OCI-LY3 (cell line): ENCODE results near the gene LRRC37A.
"Not testable (repeated sequence)": the region's sequence is repeated elsewhere in the genome, so short reads cannot be mapped to it uniquely, and the experiment has no call there.

Experiments used
- H2AFZ ChIP-seq: fragments of 200-600, 300-600 bp; shearing (Covaris generic); 2 replicates; pipeline ENCODE4 v1.6.0; 2014; ENCODE audit warnings: antibody characterized with exemption, low read depth, low read length
- H3K27ac ChIP-seq: fragments of 200-600, 300-600 bp; sonication (generic); 2 replicates; pipeline ENCODE4 v1.5.1; 2014; ENCODE audit warnings: mild to moderate bottlenecking, low read length, moderate library complexity, mixed read lengths
- H3K27me3 ChIP-seq: fragments of 200-600, 300-600 bp; sonication (generic); 2 replicates; pipeline ENCODE4 v1.6.1; 2014; ENCODE audit warnings: low read depth, low read length, mixed read lengths
- H3K36me3 ChIP-seq: fragments of 200-600, 300-600 bp; sonication (generic); replicated peaks from 2 replicates; pipeline ENCODE3; 2014; ENCODE audit warnings: low read depth, low read length, mixed read lengths
- H3K4me1 ChIP-seq: fragments of 300-600, 200-600 bp; sonication (generic); 2 replicates; pipeline ENCODE4 v1.6.1; 2014; ENCODE audit warnings: low read length, mixed read lengths
- H3K4me2 ChIP-seq: fragments of 200-600, 300-600 bp; sonication (generic); 2 replicates; pipeline ENCODE4 v1.6.1; 2014; ENCODE audit warnings: low read length, mixed read lengths
- H3K4me3 ChIP-seq: fragments of 300-600, 200-600 bp; sonication (generic); 2 replicates; pipeline ENCODE4 v1.5.1; 2014; ENCODE audit warnings: antibody characterized with exemption, mild to moderate bottlenecking, low read length, moderate library complexity
- H3K79me2 ChIP-seq: fragments of 300-600, 200-600 bp; shearing (Covaris generic); 2 replicates; pipeline ENCODE4 v1.6.1; 2014; ENCODE audit warnings: mild to moderate bottlenecking, low read length, mixed read lengths
- H3K9ac ChIP-seq: fragments of 300-600, 200-600 bp; shearing (Covaris generic); 2 replicates; pipeline ENCODE4 v1.6.0; 2014; ENCODE audit warnings: mild to moderate bottlenecking, low read length, moderate library complexity
- H3K9me3 ChIP-seq: fragments of 200-600, 300-600 bp; shearing (Covaris generic); 2 replicates; pipeline ENCODE4 v1.6.1; 2014; ENCODE audit warnings: low read length, mixed read lengths; ENCODE audit not compliant: insufficient read depth
- H4K20me1 ChIP-seq: fragments of 200-600, 300-600 bp; sonication (generic); 2 replicates; pipeline ENCODE4 v1.6.1; 2016; ENCODE audit warnings: low read length, mixed read lengths; ENCODE audit not compliant: insufficient read depth
- CTCF ChIP-seq: fragments of 200-600, 300-600 bp; sonication (generic); IDR thresholded peaks from 2 replicates; pipeline ENCODE4 v1.5.1; 2014; ENCODE audit warnings: antibody characterized with exemption, low read length, low read depth

The LRRC37A gene

DNA sequence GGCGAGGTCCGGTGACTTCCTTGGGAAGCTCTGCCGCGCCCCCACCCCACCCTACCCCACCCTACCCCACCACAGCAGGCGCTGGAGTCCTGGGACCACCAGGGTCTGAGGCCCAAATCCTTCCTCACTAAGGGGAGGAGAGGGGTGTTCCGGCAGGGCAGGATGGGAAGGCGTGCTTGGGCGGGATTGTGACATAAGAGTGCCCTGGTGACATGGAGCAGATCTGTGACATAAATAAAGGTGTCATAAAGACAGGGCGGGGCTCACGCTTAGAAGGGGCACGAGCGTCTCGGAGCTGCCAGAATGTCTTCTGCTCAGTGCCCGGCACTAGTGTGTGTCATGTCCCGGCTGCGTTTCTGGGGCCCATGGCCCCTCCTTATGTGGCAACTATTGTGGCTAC, at the start of gene LRRC37A:
LRRC37A (plus strand) TSS at position 301 of the 400 bp plus-strand sequence; CDS start at position 304, 3 bp downstream.
- H3K9ac ChIP-seq, H3K4me2 ChIP-seq, H3K4me3 ChIP-seq, H3K9me3 ChIP-seq, H3K79me2 ChIP-seq, H4K20me1 ChIP-seq, H3K27ac ChIP-seq, H3K27me3 ChIP-seq, H2AFZ ChIP-seq, H3K36me3 ChIP-seq: not testable (repeated sequence)
- peaks cover 18% of the 10 kb centered on the region for H3K4me1 ChIP-seq

- H3K4me3 ChIP-seq, H3K4me2 ChIP-seq, H3K27ac ChIP-seq, H3K79me2 ChIP-seq, H3K36me3 ChIP-seq, H3K4me1 ChIP-seq, H3K9ac ChIP-seq, H2AFZ ChIP-seq, H4K20me1 ChIP-seq, H3K9me3 ChIP-seq, H3K27me3 ChIP-seq: not testable (repeated sequence)
These were observed 45.8 kb upstream of the LRRC37A start for GRCh38 chr17:46249153-46249552.

DNA sequence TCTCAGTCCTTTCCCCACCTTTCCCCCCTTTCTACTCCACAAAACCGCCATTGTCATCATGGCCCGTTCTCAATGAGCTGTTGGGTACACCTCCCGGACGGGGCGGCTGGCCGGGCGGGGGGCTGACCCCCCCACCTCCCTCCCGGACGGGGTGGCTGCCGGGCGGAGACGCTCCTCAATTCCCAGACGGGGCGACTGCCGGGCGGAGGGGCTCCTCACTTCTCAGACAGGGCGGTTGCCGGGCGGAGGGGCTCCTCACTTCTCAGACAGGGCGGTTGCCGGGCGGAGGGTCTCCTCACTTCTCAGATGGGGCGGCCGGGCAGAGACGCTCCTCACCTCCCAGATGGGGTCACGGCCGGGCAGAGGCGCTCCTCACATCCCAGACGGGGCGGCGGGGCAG, 42.1 kb upstream of the LRRC37A start:
- H2AFZ ChIP-seq, H4K20me1 ChIP-seq, H3K27ac ChIP-seq, H3K79me2 ChIP-seq, H3K4me3 ChIP-seq, H3K27me3 ChIP-seq, H3K4me1 ChIP-seq, H3K9ac ChIP-seq, H3K9me3 ChIP-seq, H3K4me2 ChIP-seq, H3K36me3 ChIP-seq: not testable (repeated sequence)

GRCh38 chr17:46253722-46254121, 41.2 kb upstream of the LRRC37A start:
- not testable (repeated sequence) for H3K9me3 ChIP-seq, H3K79me2 ChIP-seq, H3K4me1 ChIP-seq, H3K36me3 ChIP-seq, H3K27me3 ChIP-seq, H3K4me3 ChIP-seq, H2AFZ ChIP-seq, H3K27ac ChIP-seq, H3K4me2 ChIP-seq, H4K20me1 ChIP-seq, H3K9ac ChIP-seq
- TF ChIP-seq CTCF = peak; percentile 49

- H4K20me1 ChIP-seq, H3K27me3 ChIP-seq, H3K4me2 ChIP-seq, H3K36me3 ChIP-seq, H3K4me3 ChIP-seq, H3K27ac ChIP-seq, H3K4me1 ChIP-seq, H3K9ac ChIP-seq, H3K79me2 ChIP-seq, H2AFZ ChIP-seq, H3K9me3 ChIP-seq: not testable (repeated sequence)
These were observed 40.7 kb upstream of the LRRC37A start for GRCh38 chr17:46254215-46254614.

DNA sequence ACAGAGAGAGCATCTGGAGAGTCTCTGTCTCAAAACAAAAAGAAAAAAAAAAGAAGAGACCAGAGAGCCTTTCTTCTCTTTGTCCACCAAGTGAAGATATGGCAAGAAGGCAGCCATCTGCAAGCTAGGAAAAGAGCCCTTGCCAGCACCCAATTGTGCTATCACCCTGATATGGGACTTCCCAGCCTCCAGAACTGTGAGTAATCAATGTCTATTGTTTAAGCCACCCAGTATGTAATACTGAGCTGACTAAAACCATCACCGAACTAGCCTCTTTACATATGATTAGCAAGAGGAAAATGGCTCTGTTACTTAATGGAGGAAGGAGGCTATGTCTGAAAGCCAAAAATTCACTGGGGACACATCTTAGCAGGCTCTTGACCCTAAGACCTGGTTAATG, 38.6 kb upstream of the LRRC37A start:
- H3K9ac ChIP-seq, H2AFZ ChIP-seq, H3K36me3 ChIP-seq, H4K20me1 ChIP-seq, H3K4me3 ChIP-seq, H3K4me1 ChIP-seq, H3K27ac ChIP-seq, H3K27me3 ChIP-seq, H3K4me2 ChIP-seq, H3K9me3 ChIP-seq, H3K79me2 ChIP-seq: not testable (repeated sequence)

DNA sequence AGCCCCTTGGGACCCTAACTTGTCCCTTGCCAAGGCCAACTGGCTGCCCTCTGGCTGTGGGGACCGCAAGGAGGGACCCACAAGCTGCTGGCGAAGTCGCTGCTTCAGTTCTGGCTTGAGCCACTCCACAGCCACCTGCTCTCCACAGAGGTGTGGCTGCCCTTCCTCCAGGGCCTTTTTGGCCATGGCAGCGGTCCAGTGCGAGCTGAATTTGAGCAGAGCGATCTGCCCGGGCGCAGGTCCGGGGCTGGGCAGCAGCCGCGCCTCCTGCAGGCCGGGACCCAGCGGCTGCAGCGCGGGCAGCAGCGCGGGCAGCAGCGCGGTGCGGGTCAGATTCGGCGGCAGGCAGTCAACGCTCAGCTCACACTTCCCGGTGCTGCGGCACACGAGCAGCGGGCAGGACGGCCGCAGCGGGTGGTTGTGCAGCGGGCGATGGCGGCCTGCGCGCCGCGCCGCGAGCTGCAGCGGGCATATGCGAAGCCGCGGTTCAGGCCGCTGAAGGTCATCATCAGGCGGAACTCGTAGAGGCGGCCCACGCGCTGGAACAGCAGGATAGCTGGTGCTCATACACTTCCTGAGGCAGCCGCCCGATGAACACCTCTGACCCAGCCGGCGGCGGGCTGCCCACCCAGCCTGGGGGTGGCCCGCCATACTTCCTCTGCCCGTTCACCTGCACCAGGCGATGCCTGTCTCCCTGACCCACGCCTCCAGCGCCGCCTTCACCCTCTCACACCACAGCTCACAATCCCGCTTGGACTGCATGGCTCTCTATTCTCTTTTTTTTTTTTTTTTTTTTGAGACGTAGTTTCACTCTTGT, 34.9 kb upstream of the LRRC37A start:
- peak overlapping the region; percentile 63 for H3K4me2 ChIP-seq

More for the DNA sequence above, 34.9 kb upstream of the LRRC37A start:
- not testable (repeated sequence) for H3K79me2 ChIP-seq, H3K9me3 ChIP-seq, H3K27ac ChIP-seq, H3K4me1 ChIP-seq, H3K36me3 ChIP-seq, H3K27me3 ChIP-seq, H4K20me1 ChIP-seq
- Histone ChIP-seq H3K4me3 (peak overlapping the region; percentile 72), H2AFZ (0 out of 2 replicates have a peak overlapping the region, but pooled peaks have one; percentile 31), H3K9ac (peak overlapping the region; percentile 28; the same call in 1 of the 2 replicates)
